Colonic mucosa (tissue), 4 donors: Measurements from ENCODE around the gene GYG1. TPM values are rescaled to one million over a fixed set of nuclear protein-coding genes. Genes with fewer than 3 reads are reported as not detected.

ENCODE experiments used
- DNase-seq: peaks from one replicate; pipeline ENCODE4 v3.0.0-alpha.2; 2020
- H3K27ac ChIP-seq: fragments of 200-600 bp; one replicate; pipeline ENCODE4 v1.8.0; 2021
- H3K27me3 ChIP-seq: fragments of 200-600 bp; one replicate; pipeline ENCODE4 v1.8.0; 2021
- H3K36me3 ChIP-seq: fragments of 200-600 bp; one replicate; pipeline ENCODE4 v1.8.0; 2021
- H3K4me1 ChIP-seq: fragments of 200-600 bp; one replicate; pipeline ENCODE4 v1.8.0; 2021; ENCODE audit warnings: mild to moderate bottlenecking
- H3K4me3 ChIP-seq: fragments of 200-600 bp; one replicate; pipeline ENCODE4 v1.8.0; 2021
- H3K9ac ChIP-seq, 2 donors: one replicate each; pipeline ENCODE4 v1.7.0; 2013; ENCODE audit warnings: control low read depth in 2 of 2, low read depth in 2 of 2, low read length in 2 of 2
- H3K9me3 ChIP-seq: fragments of 200-600 bp; one replicate; pipeline ENCODE4 v1.8.0; 2021
- CTCF ChIP-seq: fragments of 200-600 bp; IDR thresholded peaks from one replicate; pipeline ENCODE4 v1.8.0; 2022; ENCODE audit warnings: antibody characterized with exemption, mild to moderate bottlenecking
- intact Hi-C: fragments of 100-400 bp; cut with DNase I; formaldehyde crosslinking; loops from one replicate; pipeline ENCODE4 v1.14.1; 2022
- total RNA-seq, 2 donors: library from RNA; stranded (reverse); fragmentation: NEBNext Ultra II Directional in 1 of 2; extraction: Animal tissue kit (Norgen Biotek cat#: 25700) in 1 of 2; gene quantifications; one replicate each; pipeline ENCODE4 v1.2.1, GENCODE V29; 2021
- donor health status: healthy.
- donor health status: DM: no; HTN: no; CAD: no.
- donor health status: DM: no; HTN: no; CAD: no.

Gene GYG1
- total RNA-seq, 2 donors from 2014 or later: 26.1 to 32.2 TPM

GRCh38 chr3:149061776-149062175, 70.4 kb downstream of the GYG1 start:
- no peaks in the 10 kb centered on the region for H3K4me1 ChIP-seq
- no peak overlapping the region for H3K4me3 ChIP-seq
- no peaks in the 10 kb centered on the region for H3K36me3 ChIP-seq
- no peak overlapping the region for H3K9ac ChIP-seq
- H3K27me3 ChIP-seq: no peaks in the 10 kb centered on the region
- no peak for DNase-seq
- H3K27ac ChIP-seq: no peak overlapping the region
- TF ChIP-seq CTCF: no peak
- intact Hi-C loops: no loop called here
- H3K9me3 ChIP-seq: no peaks in the 10 kb centered on the region

- intact Hi-C loops: no loop called here
- H3K4me1 ChIP-seq: no peaks in the 10 kb centered on the region
- no peak for DNase-seq
- no peak overlapping the region for H3K9ac ChIP-seq
- H3K27me3 ChIP-seq: no peaks in the 10 kb centered on the region
- H3K27ac ChIP-seq: no peak overlapping the region
- no peak overlapping the region for H3K4me3 ChIP-seq
- H3K36me3 ChIP-seq: no peaks in the 10 kb centered on the region
- H3K9me3 ChIP-seq: no peaks in the 10 kb centered on the region
- TF ChIP-seq CTCF: no peak
Measured at GRCh38 chr3:149067883-149068282, 76.5 kb downstream of the GYG1 start.

Other genes with a start within 250 kb of the GYG1 start
- 10 to 100 TPM in 1 of 2 donors, 1 to 10 TPM in 1; 1.1 to 19.0 TPM for gene CPB1, start 163.7 kb upstream of the GYG1 start, total RNA-seq
- gene CPA3, start 126.2 kb upstream of the GYG1 start, total RNA-seq: 10 to 100 TPM; 12.3 to 12.6 TPM
- 10 to 100 TPM; 12.3 to 16.4 TPM for gene HLTF, start 95.0 kb downstream of the GYG1 start, total RNA-seq
- gene HPS3, start 138.1 kb downstream of the GYG1 start, total RNA-seq: 10 to 100 TPM; 15.8 to 19.5 TPM
- 1 to 10 TPM; 5.6 to 7.1 TPM for gene CP, start 230.3 kb downstream of the GYG1 start, total RNA-seq